Measurements from ENCODE around the gene IFIT1. TPM values are rescaled to one million over a fixed set of nuclear protein-coding genes. Genes with fewer than 3 reads are reported as not detected.
A peak's percentile ranks its signal among the peaks of the same experiment; 100 is the strongest.
"Not testable (repeated sequence)": the region's sequence is repeated elsewhere in the genome, so short reads cannot be mapped to it uniquely, and the experiment has no call there.

Gene IFIT1
- total and polyA plus RNA-seq, 2 experiments from 2014 or later = 8.2 to 14.7 TPM

- no peak overlapping the region for H3K4me3 ChIP-seq
- WGBS (ENCODE audit: low lambda C conversion rate, missing lambda C conversion rate) = 94% methylated on average over 5 of the region's 5 CpGs
- H3K4me2 ChIP-seq = no peak overlapping the region
- H3K27me3 ChIP-seq = no peaks in the 10 kb centered on the region
- H4K20me1 ChIP-seq (ENCODE audit: insufficient read depth, poor library complexity, severe bottlenecking) = no peaks in the 10 kb centered on the region
- no peak overlapping the region for H3K27ac ChIP-seq
- H3K9me2 ChIP-seq (replicated peaks; ENCODE audit: insufficient read depth) = no peaks in the 10 kb centered on the region
- peaks cover 6% of the 10 kb centered on the region for H3K4me1 ChIP-seq (ENCODE audit: insufficient read depth)
- H3K36me3 ChIP-seq (replicated peaks; ENCODE audit: insufficient read depth, low read depth) = no peaks in the 10 kb centered on the region
- no peak for DNase-seq (ENCODE audit: low spot score)
- TF ChIP-seq CTCF (IDR thresholded peaks at IDR 0.05; ENCODE audit: poor library complexity) (no peak), EZH2phosphoT487 (IDR thresholded peaks at IDR 0.05; ENCODE audit: low read depth, severe bottlenecking, unreplicated experiment) (no peak), EZH2 (IDR thresholded peaks at IDR 0.05; ENCODE audit: borderline replicate concordance) (no peak)
- H3K79me2 ChIP-seq = peaks cover 5% of the 10 kb centered on the region
- no peaks in the 10 kb centered on the region for H3K9me3 ChIP-seq (ENCODE audit: low read depth)
- no peak overlapping the region for H2AFZ ChIP-seq
Observed at GRCh38 chr10:89390476-89391225, 1.8 kb upstream of the IFIT1 start.

GRCh38 chr10:89391226-89391576 is 1.2 kb upstream of the IFIT1 start:
- not testable (repeated sequence) for H3K79me2 ChIP-seq; H3K27ac ChIP-seq; DNase-seq (ENCODE audit: low spot score); H3K27me3 ChIP-seq; H3K9me3 ChIP-seq (ENCODE audit: low read depth); H2AFZ ChIP-seq; H4K20me1 ChIP-seq (ENCODE audit: insufficient read depth, poor library complexity, severe bottlenecking); H3K4me2 ChIP-seq; H3K36me3 ChIP-seq (replicated peaks; ENCODE audit: insufficient read depth, low read depth); H3K9me2 ChIP-seq (replicated peaks; ENCODE audit: insufficient read depth); H3K4me1 ChIP-seq (ENCODE audit: insufficient read depth); H3K4me3 ChIP-seq
- WGBS (ENCODE audit: low lambda C conversion rate, missing lambda C conversion rate) = 94% methylated on average over 4 of the region's 4 CpGs

GRCh38 chr10:89392974-89393373 is 551 bp downstream of the IFIT1 start:
- H3K27ac ChIP-seq = peak overlapping the region; percentile 74

More at GRCh38 chr10:89392974-89393373, 551 bp downstream of the IFIT1 start:
- peak; percentile 76 for DNase-seq (ENCODE audit: low spot score)
- H3K4me2 ChIP-seq = peak overlapping the region; percentile 77
- H3K9me2 ChIP-seq (replicated peaks; ENCODE audit: insufficient read depth) = no peaks in the 10 kb centered on the region
- no peaks in the 10 kb centered on the region for H3K36me3 ChIP-seq (replicated peaks; ENCODE audit: insufficient read depth, low read depth)
- peaks cover 6% of the 10 kb centered on the region for H3K4me1 ChIP-seq (ENCODE audit: insufficient read depth)
- H2AFZ ChIP-seq = no peak overlapping the region
- 30% methylated on average over 2 of the region's 2 CpGs for WGBS (ENCODE audit: low lambda C conversion rate, missing lambda C conversion rate)
- peaks cover 5% of the 10 kb centered on the region for H3K79me2 ChIP-seq
- no peak for TF ChIP-seq CTCF (IDR thresholded peaks at IDR 0.05; ENCODE audit: poor library complexity)
- no peak for TF ChIP-seq EZH2phosphoT487 (IDR thresholded peaks at IDR 0.05; ENCODE audit: low read depth, severe bottlenecking, unreplicated experiment)
- TF ChIP-seq EZH2 (IDR thresholded peaks at IDR 0.05; ENCODE audit: borderline replicate concordance) = no peak
- H4K20me1 ChIP-seq (ENCODE audit: insufficient read depth, poor library complexity, severe bottlenecking) = no peaks in the 10 kb centered on the region
- no peaks in the 10 kb centered on the region for H3K27me3 ChIP-seq
- H3K4me3 ChIP-seq = peak overlapping the region; percentile 39
- no peaks in the 10 kb centered on the region for H3K9me3 ChIP-seq (ENCODE audit: low read depth)

Measured in hepatocyte (in vitro differentiated cells).